GM12878 (cell line): ENCODE measurements around the gene SDK2. TPM values are rescaled to one million over a fixed set of nuclear protein-coding genes. Genes with fewer than 3 reads are reported as not detected.

Experiments
- ATAC-seq: fragments of 200-7000 bp; cut with Tn5 transposase; 3 replicates; pipeline ENCODE4 v1.9.1; 2020; ENCODE audit warnings: mild to moderate bottlenecking, moderate library complexity
- BruUV-seq: library from RNA; stranded (reverse); fragments of 400-500 nt; replicated peaks from 2 replicates; lab custom pipeline; 2021; lab: Mats Ljungman, UMichigan
- CTCF ChIA-PET: fragments of 300-600 bp; sonication (Branson Sonifier 250); formaldehyde crosslinking; extraction: SDS; loops from one replicate; lab custom pipeline; 2021; ENCODE audit warnings: inconsistent platforms; lab: Yijun Ruan, JAX
- POLR2A ChIA-PET: fragments of 350-600 bp; formaldehyde crosslinking; extraction: SDS; loops from one replicate; lab custom pipeline; 2021; ENCODE audit warnings: inconsistent platforms; lab: Charles Lee
- RAD21 ChIA-PET: fragments of 300-600 bp; sonication (Branson Sonifier 250); formaldehyde crosslinking; loops from one replicate; lab custom pipeline; 2023; ENCODE audit warnings: antibody characterized with exemption; ENCODE audit not compliant: unreplicated experiment; lab: Charles Lee
- SMC1A ChIA-PET: fragments of 300-600 bp; sonication (Branson Sonifier 250); formaldehyde crosslinking; loops from one replicate; lab custom pipeline; 2023; ENCODE audit not compliant: unreplicated experiment, uncharacterized antibody; lab: Charles Lee
- DNase-seq: peaks from one replicate; pipeline ENCODE4 v3.0.0-alpha.2; 2011; ENCODE audit warnings: low read depth, low spot score
- FAIRE-seq: peaks from 3 replicates; lab custom pipeline; 2011; peaks lifted over from hg19 to GRCh38; lab: Jason Lieb, UNC
- H2AFZ ChIP-seq: 2 replicates; pipeline ENCODE4 v1.6.0; 2011; ENCODE audit warnings: low read depth, low read length, control low read depth; ENCODE audit not compliant: control insufficient read depth
- H3K27ac ChIP-seq: 2 replicates; pipeline ENCODE4 v1.5.1; 2011; ENCODE audit warnings: control low read depth; ENCODE audit not compliant: control insufficient read depth, insufficient read depth
- H3K27me3 ChIP-seq, 2 experiments: replicated peaks in 1 of 2; 2 replicates each; pipeline versions ENCODE4 v1.6.0 to v1.6.1; 2011; ENCODE audit warnings: low read length in 1 of 2; ENCODE audit not compliant: control insufficient read depth in 2 of 2, insufficient read depth in 2 of 2
- H3K36me3 ChIP-seq, 2 experiments: 2 replicates each; pipeline ENCODE4 v1.5.1; 2011; ENCODE audit warnings: low read length in 1 of 2; ENCODE audit not compliant: control insufficient read depth in 2 of 2, insufficient read depth in 2 of 2
- H3K4me1 ChIP-seq: 2 replicates; pipeline ENCODE4 v1.6.1; 2011; ENCODE audit warnings: mild to moderate bottlenecking, low read length, moderate library complexity, mixed read lengths; ENCODE audit not compliant: control insufficient read depth, insufficient read depth
- H3K4me2 ChIP-seq: 2 replicates; pipeline ENCODE4 v1.6.0; 2011; ENCODE audit warnings: control low read depth; ENCODE audit not compliant: control insufficient read depth, insufficient read depth
- H3K4me3 ChIP-seq: fragments of 200-600 bp; sonication (generic); 2 replicates; pipeline ENCODE4 v1.5.1; 2016
- H3K79me2 ChIP-seq: 2 replicates; pipeline ENCODE4 v1.6.0; 2011; ENCODE audit warnings: low read length; ENCODE audit not compliant: control insufficient read depth, insufficient read depth
- H3K9ac ChIP-seq: 2 replicates; pipeline ENCODE4 v1.8.0; 2011; ENCODE audit warnings: low read length, control low read depth, mixed read lengths; ENCODE audit not compliant: control insufficient read depth, insufficient read depth
- H3K9me3 ChIP-seq: replicated peaks from 3 replicates; pipeline ENCODE4 v1.5.1; 2011; ENCODE audit warnings: mild to moderate bottlenecking, low read length; ENCODE audit not compliant: control insufficient read depth, insufficient read depth
- H4K20me1 ChIP-seq: 2 replicates; pipeline ENCODE4 v1.6.0; 2011; ENCODE audit not compliant: control insufficient read depth, insufficient read depth
- PAX5 ChIP-seq: IDR thresholded peaks from 2 replicates; pipeline ENCODE4 v1.6.1; 2011; ENCODE audit warnings: low read depth, low read length, borderline replicate concordance
- RFX5 ChIP-seq: IDR thresholded peaks from 2 replicates; pipeline ENCODE4 v1.6.1; 2011; ENCODE audit warnings: low read depth, low read length, improper control_type of control experiment
- SMAD1 ChIP-seq: fragments of 450-650 bp; IDR thresholded peaks from 2 replicates; pipeline ENCODE4 v1.6.1; 2018; ENCODE audit warnings: mild to moderate bottlenecking, low read depth; ENCODE audit not compliant: partially characterized antibody
- SMAD5 ChIP-seq: IDR thresholded peaks from 2 replicates; pipeline ENCODE4 v1.6.1; 2016; ENCODE audit warnings: antibody characterized with exemption, low read depth
- WGBS: methylation state at CpG from one replicate; pipeline ENCODE4 v1.1.6; 2016; ENCODE audit warnings: low lambda C conversion rate; ENCODE audit not compliant: insufficient replicate concordance, insufficient coverage; ENCODE audit errors: missing lambda C conversion rate; 5-methylcytosine and 5-hydroxymethylcytosine counted together
- in situ Hi-C: fragments of 300-500 bp; cut with MboI; formaldehyde crosslinking; loops from 9 replicates; pipeline ENCODE4 v1.14.3; 2018; ENCODE audit warnings: mixed read lengths
- intact Hi-C: fragments of 100-400 bp; cut with micrococcal nuclease; formaldehyde crosslinking; loops from one replicate; pipeline ENCODE4 v1.14.2; 2022; ENCODE audit not compliant: unreplicated experiment
- polyA plus RNA-seq, 11 experiments: library from polyadenylated mRNA; depleted of rRNA in 4 of 11; unstranded in 6 of 11; stranded (reverse) in 5 of 11; fragments of >200 nt; fragmentation: Nextera tagmentation in 4 of 11; fragmentation: Illumina TruSeq in 1 of 11; extraction: Ambion mirVana in 4 of 11; extraction: Trizol in 1 of 11; gene quantifications; 1 replicate in 1 of 11; 2 replicates in 10 of 11; pipeline versions ENCODE4 v1.2.1 to v1.2.3, GENCODE V29; 2011 to 2016; ENCODE audit warnings: inconsistent platforms in 2 of 11, missing spikeins in 2 of 11, low read depth in 1 of 11
- total RNA-seq, 4 experiments: library from RNA; depleted of rRNA in 3 of 4; stranded (reverse); fragments of >200 nt in 3 of 4; fragmentation: Illumina TruSeq in 1 of 4; extraction: Trizol in 1 of 4; gene quantifications; 2 replicates each; pipeline versions ENCODE4 v1.2.1 to v1.2.3, GENCODE V29; 2013 to 2021
- TF ChIP-seq, protein P1 (sequence below): fragments of 450-650 bp; IDR thresholded peaks from 2 replicates; pipeline ENCODE4 v1.6.1; 2017; ENCODE audit warnings: antibody characterized with exemption, mild to moderate bottlenecking, moderate library complexity
- TF ChIP-seq, protein P2 (sequence below): IDR thresholded peaks from 2 replicates; pipeline ENCODE4 v1.6.1; 2012; ENCODE audit warnings: improper control_type of control experiment, low read depth, low read length; ENCODE audit not compliant: insufficient replicate concordance
- TF ChIP-seq, protein P3 (sequence below): fragments of 450-650 bp; formaldehyde crosslinking; IDR thresholded peaks from 2 replicates; pipeline ENCODE4 v1.4.0; 2022; ENCODE audit warnings: mild to moderate bottlenecking, moderate library complexity

SDK2 gene
- total and polyA plus RNA-seq, 10 of the 15 experiments (the other 5 are each of a cell fraction or from before 2014, with no cell fraction given), result 0.03 to 0.08 (median 0.03) TPM; not detected in 7

DNA sequence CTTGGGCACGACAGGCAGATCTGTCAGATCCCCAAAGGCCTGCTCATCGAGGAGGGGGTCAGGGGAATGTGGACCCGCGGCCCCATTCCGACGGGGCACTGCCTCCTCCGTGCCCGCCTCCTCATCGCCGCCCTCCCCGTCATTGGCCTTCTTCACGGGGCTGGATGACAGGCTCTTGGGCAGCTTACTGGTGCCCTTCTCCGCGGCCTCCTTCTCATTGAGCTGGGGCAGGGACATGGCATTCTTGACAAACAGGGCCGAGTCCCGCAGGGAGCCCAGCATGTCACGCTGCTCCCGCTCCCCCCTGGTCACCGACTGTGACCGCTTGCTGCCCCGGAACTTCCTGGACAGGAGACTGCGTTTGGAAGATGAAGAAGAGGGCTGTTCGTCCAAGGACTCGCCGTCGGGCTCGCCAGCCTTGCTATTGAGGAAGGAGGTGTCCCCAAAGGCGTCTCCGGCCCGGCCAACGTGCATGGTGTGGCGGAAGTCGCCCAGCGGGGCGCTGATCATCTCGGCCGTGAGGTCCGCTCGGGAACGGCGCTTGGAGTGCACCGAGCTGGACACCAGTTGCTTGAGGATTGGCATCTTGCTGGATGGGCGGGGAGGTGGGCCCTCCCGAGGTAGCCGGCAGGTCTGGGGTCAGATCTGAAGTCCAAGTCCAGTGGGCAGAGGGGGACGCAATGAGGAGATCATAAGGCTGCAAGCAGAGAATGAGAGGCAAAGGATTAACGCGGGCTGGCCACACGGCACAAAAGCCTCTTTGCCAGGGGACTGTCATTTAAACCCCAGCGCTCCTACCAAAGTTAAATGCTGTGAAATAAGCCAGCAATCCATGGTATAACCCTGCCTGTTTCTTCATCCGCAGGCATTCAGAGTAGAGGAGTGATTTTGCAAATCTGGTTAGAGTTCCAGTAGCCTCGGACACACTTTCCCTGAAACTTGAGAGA lies 358.1 kb downstream of the SDK2 start:
- intact Hi-C loops, result no loop called here
- Histone ChIP-seq H3K27me3 (no peaks in the 10 kb centered on the region), H2AFZ (no peak overlapping the region), H3K4me2 (no peak overlapping the region), H3K4me3 (no peak overlapping the region), H4K20me1 (no peaks in the 10 kb centered on the region), H3K79me2 (peaks cover 2% of the 10 kb centered on the region), H3K27ac (no peak overlapping the region), H3K4me1 (peaks cover 31% of the 10 kb centered on the region), H3K9me3 (no peaks in the 10 kb centered on the region), H3K9ac (no peak overlapping the region), H3K36me3 (peaks cover 3 to 11% of the 10 kb centered on the region in 2 experiments; a peak in 2 of 4 replicates)
- in situ Hi-C loops, result no loop called here
- DNase-seq, result no peak
- no peak for FAIRE-seq
- ATAC-seq, result no peak
- 87% methylated on average over 49 of the region's 52 CpGs for WGBS
- POLR2A ChIA-PET, result interaction anchor here (0.6 kb wide), 1 partner anchor 36 kb away, joined by 3 read pairs; no protein-coding TSS in a partner anchor
- SMC1A ChIA-PET, result no interaction called here
- RAD21 ChIA-PET, result no interaction called here
- no TSS peak for BruUV-seq
- CTCF ChIA-PET, result no interaction called here
- TF ChIP-seq SMAD5, result no peak
- no peak for TF ChIP-seq SMAD1
- TF ChIP-seq, protein P1, sequence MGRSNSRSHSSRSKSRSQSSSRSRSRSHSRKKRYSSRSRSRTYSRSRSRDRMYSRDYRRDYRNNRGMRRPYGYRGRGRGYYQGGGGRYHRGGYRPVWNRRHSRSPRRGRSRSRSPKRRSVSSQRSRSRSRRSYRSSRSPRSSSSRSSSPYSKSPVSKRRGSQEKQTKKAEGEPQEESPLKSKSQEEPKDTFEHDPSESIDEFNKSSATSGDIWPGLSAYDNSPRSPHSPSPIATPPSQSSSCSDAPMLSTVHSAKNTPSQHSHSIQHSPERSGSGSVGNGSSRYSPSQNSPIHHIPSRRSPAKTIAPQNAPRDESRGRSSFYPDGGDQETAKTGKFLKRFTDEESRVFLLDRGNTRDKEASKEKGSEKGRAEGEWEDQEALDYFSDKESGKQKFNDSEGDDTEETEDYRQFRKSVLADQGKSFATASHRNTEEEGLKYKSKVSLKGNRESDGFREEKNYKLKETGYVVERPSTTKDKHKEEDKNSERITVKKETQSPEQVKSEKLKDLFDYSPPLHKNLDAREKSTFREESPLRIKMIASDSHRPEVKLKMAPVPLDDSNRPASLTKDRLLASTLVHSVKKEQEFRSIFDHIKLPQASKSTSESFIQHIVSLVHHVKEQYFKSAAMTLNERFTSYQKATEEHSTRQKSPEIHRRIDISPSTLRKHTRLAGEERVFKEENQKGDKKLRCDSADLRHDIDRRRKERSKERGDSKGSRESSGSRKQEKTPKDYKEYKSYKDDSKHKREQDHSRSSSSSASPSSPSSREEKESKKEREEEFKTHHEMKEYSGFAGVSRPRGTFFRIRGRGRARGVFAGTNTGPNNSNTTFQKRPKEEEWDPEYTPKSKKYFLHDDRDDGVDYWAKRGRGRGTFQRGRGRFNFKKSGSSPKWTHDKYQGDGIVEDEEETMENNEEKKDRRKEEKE, result no peak
- TF ChIP-seq, protein P2, sequence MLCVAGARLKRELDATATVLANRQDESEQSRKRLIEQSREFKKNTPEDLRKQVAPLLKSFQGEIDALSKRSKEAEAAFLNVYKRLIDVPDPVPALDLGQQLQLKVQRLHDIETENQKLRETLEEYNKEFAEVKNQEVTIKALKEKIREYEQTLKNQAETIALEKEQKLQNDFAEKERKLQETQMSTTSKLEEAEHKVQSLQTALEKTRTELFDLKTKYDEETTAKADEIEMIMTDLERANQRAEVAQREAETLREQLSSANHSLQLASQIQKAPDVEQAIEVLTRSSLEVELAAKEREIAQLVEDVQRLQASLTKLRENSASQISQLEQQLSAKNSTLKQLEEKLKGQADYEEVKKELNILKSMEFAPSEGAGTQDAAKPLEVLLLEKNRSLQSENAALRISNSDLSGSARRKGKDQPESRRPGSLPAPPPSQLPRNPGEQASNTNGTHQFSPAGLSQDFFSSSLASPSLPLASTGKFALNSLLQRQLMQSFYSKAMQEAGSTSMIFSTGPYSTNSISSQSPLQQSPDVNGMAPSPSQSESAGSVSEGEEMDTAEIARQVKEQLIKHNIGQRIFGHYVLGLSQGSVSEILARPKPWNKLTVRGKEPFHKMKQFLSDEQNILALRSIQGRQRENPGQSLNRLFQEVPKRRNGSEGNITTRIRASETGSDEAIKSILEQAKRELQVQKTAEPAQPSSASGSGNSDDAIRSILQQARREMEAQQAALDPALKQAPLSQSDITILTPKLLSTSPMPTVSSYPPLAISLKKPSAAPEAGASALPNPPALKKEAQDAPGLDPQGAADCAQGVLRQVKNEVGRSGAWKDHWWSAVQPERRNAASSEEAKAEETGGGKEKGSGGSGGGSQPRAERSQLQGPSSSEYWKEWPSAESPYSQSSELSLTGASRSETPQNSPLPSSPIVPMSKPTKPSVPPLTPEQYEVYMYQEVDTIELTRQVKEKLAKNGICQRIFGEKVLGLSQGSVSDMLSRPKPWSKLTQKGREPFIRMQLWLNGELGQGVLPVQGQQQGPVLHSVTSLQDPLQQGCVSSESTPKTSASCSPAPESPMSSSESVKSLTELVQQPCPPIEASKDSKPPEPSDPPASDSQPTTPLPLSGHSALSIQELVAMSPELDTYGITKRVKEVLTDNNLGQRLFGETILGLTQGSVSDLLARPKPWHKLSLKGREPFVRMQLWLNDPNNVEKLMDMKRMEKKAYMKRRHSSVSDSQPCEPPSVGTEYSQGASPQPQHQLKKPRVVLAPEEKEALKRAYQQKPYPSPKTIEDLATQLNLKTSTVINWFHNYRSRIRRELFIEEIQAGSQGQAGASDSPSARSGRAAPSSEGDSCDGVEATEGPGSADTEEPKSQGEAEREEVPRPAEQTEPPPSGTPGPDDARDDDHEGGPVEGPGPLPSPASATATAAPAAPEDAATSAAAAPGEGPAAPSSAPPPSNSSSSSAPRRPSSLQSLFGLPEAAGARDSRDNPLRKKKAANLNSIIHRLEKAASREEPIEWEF, result no peak
- no peak for TF ChIP-seq RFX5
- no peak for TF ChIP-seq PAX5
- TF ChIP-seq, protein P3, sequence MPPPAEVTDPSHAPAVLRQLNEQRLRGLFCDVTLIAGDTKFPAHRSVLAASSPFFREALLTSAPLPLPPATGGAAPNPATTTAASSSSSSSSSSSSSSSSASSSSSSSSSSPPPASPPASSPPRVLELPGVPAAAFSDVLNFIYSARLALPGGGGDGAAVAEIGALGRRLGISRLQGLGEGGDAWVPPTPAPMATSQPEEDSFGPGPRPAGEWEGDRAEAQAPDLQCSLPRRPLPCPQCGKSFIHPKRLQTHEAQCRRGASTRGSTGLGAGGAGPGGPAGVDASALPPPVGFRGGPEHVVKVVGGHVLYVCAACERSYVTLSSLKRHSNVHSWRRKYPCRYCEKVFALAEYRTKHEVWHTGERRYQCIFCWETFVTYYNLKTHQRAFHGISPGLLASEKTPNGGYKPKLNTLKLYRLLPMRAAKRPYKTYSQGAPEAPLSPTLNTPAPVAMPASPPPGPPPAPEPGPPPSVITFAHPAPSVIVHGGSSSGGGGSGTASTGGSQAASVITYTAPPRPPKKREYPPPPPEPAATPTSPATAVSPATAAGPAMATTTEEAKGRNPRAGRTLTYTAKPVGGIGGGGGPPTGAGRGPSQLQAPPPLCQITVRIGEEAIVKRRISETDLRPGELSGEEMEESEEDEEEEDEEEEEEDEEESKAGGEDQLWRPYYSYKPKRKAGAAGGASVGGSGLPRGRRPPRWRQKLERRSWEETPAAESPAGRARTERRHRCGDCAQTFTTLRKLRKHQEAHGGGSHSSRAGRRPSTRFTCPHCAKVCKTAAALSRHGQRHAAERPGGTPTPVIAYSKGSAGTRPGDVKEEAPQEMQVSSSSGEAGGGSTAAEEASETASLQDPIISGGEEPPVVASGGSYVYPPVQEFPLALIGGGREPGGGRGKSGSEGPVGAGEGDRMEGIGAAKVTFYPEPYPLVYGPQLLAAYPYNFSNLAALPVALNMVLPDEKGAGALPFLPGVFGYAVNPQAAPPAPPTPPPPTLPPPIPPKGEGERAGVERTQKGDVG (CRISPR knock-in tag), result no peak
